HG02884 (cell line): ENCODE data around the gene PRKCA.
"Not testable (repeated sequence)": the region's sequence is repeated elsewhere in the genome, so short reads cannot be mapped to it uniquely, and the experiment has no call there.

Source experiments
- ATAC-seq: cut with Tn5 transposase; IDR thresholded peaks from one replicate; pipeline ENCODE4 v1.9.1; 2021; ENCODE audit warnings: mild to moderate bottlenecking, moderate library complexity; ENCODE audit not compliant: unreplicated experiment

PRKCA gene

GRCh38 chr17:66287911-66288310 lies 14.5 kb upstream of the PRKCA start:
- ATAC-seq = no peak

GRCh38 chr17:66290101-66290722 lies 12.2 kb upstream of the PRKCA start:
- ATAC-seq = no peak

- no peak for ATAC-seq
Measured at GRCh38 chr17:66292353-66292752, 10.1 kb upstream of the PRKCA start.

GRCh38 chr17:66296289-66296725 lies 6.1 kb upstream of the PRKCA start:
- ATAC-seq = no peak

- ATAC-seq = not testable (repeated sequence)
Measured at GRCh38 chr17:66297443-66297842, 5.0 kb upstream of the PRKCA start.

GRCh38 chr17:66299711-66300110 lies 2.7 kb upstream of the PRKCA start:
- no peak for ATAC-seq

GRCh38 chr17:66300956-66301355 lies 1.5 kb upstream of the PRKCA start:
- no peak for ATAC-seq

- no peak for ATAC-seq
Measured at GRCh38 chr17:66301367-66301863, 998 bp upstream of the PRKCA start.

- ATAC-seq = peak; percentile 16
Measured at GRCh38 chr17:66302761-66303626, 581 bp downstream of the PRKCA start.

- ATAC-seq = no peak
Measured at GRCh38 chr17:66304304-66305174, 2.1 kb downstream of the PRKCA start.

GRCh38 chr17:66306446-66306845 lies 4.0 kb downstream of the PRKCA start:
- ATAC-seq = no peak

- no peak for ATAC-seq
Measured at GRCh38 chr17:66307257-66307656, 4.8 kb downstream of the PRKCA start.

- ATAC-seq = no peak
Measured at GRCh38 chr17:66308856-66309255, 6.4 kb downstream of the PRKCA start.

- ATAC-seq = no peak
Measured at GRCh38 chr17:66309793-66310192, 7.4 kb downstream of the PRKCA start.

GRCh38 chr17:66310528-66311148 lies 8.2 kb downstream of the PRKCA start:
- ATAC-seq = no peak

GRCh38 chr17:66312912-66313311 lies 10.5 kb downstream of the PRKCA start:
- no peak for ATAC-seq

- no peak for ATAC-seq
Measured at GRCh38 chr17:66313325-66313724, 10.9 kb downstream of the PRKCA start.

GRCh38 chr17:66313995-66314659 lies 11.7 kb downstream of the PRKCA start:
- no peak for ATAC-seq

GRCh38 chr17:66317629-66318028 lies 15.2 kb downstream of the PRKCA start:
- no peak for ATAC-seq

- ATAC-seq = no peak
Measured at GRCh38 chr17:66319226-66319625, 16.8 kb downstream of the PRKCA start.
